HepG2 (cell line): ENCODE results near the gene NLRP6. TPM values are rescaled to one million over a fixed set of nuclear protein-coding genes. Genes with fewer than 3 reads are reported as not detected.

ENCODE experiments used
- ATAC-seq: fragments of 200-7000 bp; cut with Tn5 transposase; 3 replicates; pipeline ENCODE4 v1.9.1; 2020; ENCODE audit warnings: mild to moderate bottlenecking, moderate library complexity
- BruUV-seq: library from RNA; stranded (reverse); fragments of 400-500 nt; replicated peaks from 2 replicates; lab custom pipeline; 2021; lab: Mats Ljungman, UMichigan
- CTCF ChIA-PET: fragments of 300-600 bp; formaldehyde crosslinking; extraction: SDS; loops from one replicate; lab custom pipeline; 2021; ENCODE audit warnings: low total read pairs, inconsistent platforms, low intra/inter-chr PET ratio; lab: Yijun Ruan, JAX
- POLR2A ChIA-PET: fragments of 350-600 bp; sonication (Branson Sonifier 250); formaldehyde crosslinking; loops from one replicate; lab custom pipeline; 2020; ENCODE audit warnings: antibody characterized with exemption, inconsistent platforms; lab: Yijun Ruan, JAX
- DNase-seq: peaks from one replicate; pipeline ENCODE4 v3.0.0-alpha.2; 2015; ENCODE audit warnings: low spot score
- FAIRE-seq: peaks from 3 replicates; lab custom pipeline; 2011; peaks lifted over from hg19 to GRCh38; lab: Jason Lieb, UNC
- H2AFZ ChIP-seq: one replicate; pipeline ENCODE4 v1.6.1; 2011; ENCODE audit warnings: low read length, inconsistent platforms
- H3K27ac ChIP-seq: fragments of 300-600 bp; 3 replicates; pipeline ENCODE4 v1.8.0; 2011; ENCODE audit warnings: mixed run types, mild to moderate bottlenecking, mixed read lengths, low read length, inconsistent platforms; ENCODE audit not compliant: insufficient read depth; ENCODE audit errors: extremely low read length
- H3K27me3 ChIP-seq, 2 experiments: fragments of 200-600 bp in 1 of 2; 2 replicates in 1 of 2; 3 replicates in 1 of 2; pipeline versions ENCODE4 v1.6.0 to v1.8.0; 2011; ENCODE audit warnings: low read length in 2 of 2, mild to moderate bottlenecking in 2 of 2, moderate library complexity in 2 of 2, inconsistent platforms in 1 of 2; ENCODE audit not compliant: insufficient read depth in 2 of 2, control insufficient read depth in 1 of 2
- H3K36me3 ChIP-seq, 2 experiments: fragments of 200-600 bp in 1 of 2; replicated peaks in 1 of 2; 2 replicates in 1 of 2; 3 replicates in 1 of 2; pipeline versions ENCODE4 v1.5.1 to v1.8.0; 2011; ENCODE audit warnings: low read length in 2 of 2, inconsistent platforms in 1 of 2; ENCODE audit not compliant: insufficient read depth in 2 of 2, control insufficient read depth in 1 of 2
- H3K4me1 ChIP-seq: 2 replicates; pipeline ENCODE4 v1.5.1; 2012; ENCODE audit warnings: low read length, inconsistent platforms; ENCODE audit not compliant: insufficient read depth
- H3K4me2 ChIP-seq: 2 replicates; pipeline ENCODE4 v1.6.0; 2011; ENCODE audit warnings: low read depth, low read length, inconsistent platforms
- H3K4me3 ChIP-seq, 3 experiments: fragments of 200-600 bp in 1 of 3; sonication (generic), shearing (Covaris generic) in 1 of 3; replicated peaks in 1 of 3; 2 replicates each; pipeline ENCODE4 v1.5.1; 2011 to 2016; ENCODE audit warnings: low read length in 3 of 3, inconsistent platforms in 2 of 3, low read depth in 2 of 3, mild to moderate bottlenecking in 2 of 3, control low read depth in 1 of 3, mixed read lengths in 1 of 3; ENCODE audit not compliant: insufficient read depth in 1 of 3
- H3K79me2 ChIP-seq: one replicate; pipeline ENCODE4 v1.6.1; 2011; ENCODE audit warnings: low read length, inconsistent platforms; ENCODE audit not compliant: insufficient read depth
- H3K9ac ChIP-seq: 2 replicates; pipeline ENCODE4 v1.6.0; 2011; ENCODE audit warnings: mild to moderate bottlenecking, low read depth, low read length, inconsistent platforms; ENCODE audit not compliant: insufficient read depth
- H3K9me3 ChIP-seq: 2 replicates; pipeline ENCODE4 v1.5.1; 2012; ENCODE audit warnings: mild to moderate bottlenecking, low read length
- H4K20me1 ChIP-seq: 2 replicates; pipeline ENCODE4 v1.6.0; 2011; ENCODE audit warnings: inconsistent platforms, mild to moderate bottlenecking, low read length, moderate library complexity; ENCODE audit not compliant: insufficient read depth
- AGO2 ChIP-seq: fragments of 200-400 bp; formaldehyde crosslinking; optimal IDR thresholded peaks from 2 replicates; pipeline ENCODE3; 2017; ENCODE audit warnings: mild to moderate bottlenecking, low read depth, low read length, moderate library complexity
- BRD4 ChIP-seq: sonication (generic); formaldehyde crosslinking; IDR thresholded peaks from 2 replicates; pipeline ENCODE4 v1.4.0; 2020; ENCODE audit warnings: missing genetic modification reagents
- GTF3A ChIP-seq: sonication (generic); formaldehyde crosslinking; conservative IDR thresholded peaks from 2 replicates; pipeline ENCODE4 v1.4.0; 2020; ENCODE audit warnings: mild to moderate bottlenecking, missing genetic modification reagents
- RBFOX2 ChIP-seq: fragments of 200-400 bp; formaldehyde crosslinking; IDR thresholded peaks from 2 replicates; pipeline ENCODE4 v1.6.1; 2017; ENCODE audit warnings: low read depth, mild to moderate bottlenecking, low read length
- TEAD3 ChIP-seq: optimal IDR thresholded peaks from 2 replicates; pipeline ENCODE3; 2016; ENCODE audit warnings: borderline replicate concordance
- WGBS: methylation state at CpG from one replicate; pipeline ENCODE4 v1.1.6; 2017; ENCODE audit warnings: low lambda C conversion rate; 5-methylcytosine and 5-hydroxymethylcytosine counted together
- in situ Hi-C: cut with HindIII; loops from 2 replicates; pipeline ENCODE4 v1.10.0; 2017; ENCODE audit warnings: low pct_unique_long_range_greater_than_20kb; ENCODE audit not compliant: extremely low pct_ligation_motif_present
- intact Hi-C: fragments of 100-400 bp; cut with micrococcal nuclease; formaldehyde crosslinking; loops from one replicate; pipeline ENCODE4 v1.10.0; 2022; ENCODE audit not compliant: unreplicated experiment
- polyA plus RNA-seq, 8 experiments: library from polyadenylated mRNA; depleted of rRNA in 3 of 8; stranded (reverse) in 7 of 8; unstranded in 1 of 8; fragments of >200 nt; fragmentation: Illumina TruSeq in 4 of 8; extraction: Trizol in 4 of 8; gene quantifications; 2 replicates each; pipeline versions ENCODE4 v1.2.1 to v1.2.3, GENCODE V29; 2011 to 2016; ENCODE audit warnings: low read depth in 4 of 8, missing spikeins in 1 of 8, mixed read lengths in 1 of 8; ENCODE audit not compliant: insufficient read depth in 1 of 8
- total RNA-seq, 5 experiments: library from RNA; depleted of rRNA; stranded (reverse); fragments of >200 nt; fragmentation: Illumina TruSeq; extraction: Trizol; gene quantifications; 2 replicates each; pipeline ENCODE4 v1.2.3, GENCODE V29; 2016; ENCODE audit warnings: low read depth in 1 of 5
- TF ChIP-seq, protein P1 (sequence below): sonication (generic); formaldehyde crosslinking; IDR thresholded peaks from 2 replicates; pipeline ENCODE4 v1.5.1; 2020; ENCODE audit warnings: mild to moderate bottlenecking, missing genetic modification reagents, moderate library complexity

The NLRP6 gene
- total and polyA plus RNA-seq, 2 of the 13 experiments (the other 11 are each of a cell fraction or from before 2014, with no cell fraction given) = not detected

DNA sequence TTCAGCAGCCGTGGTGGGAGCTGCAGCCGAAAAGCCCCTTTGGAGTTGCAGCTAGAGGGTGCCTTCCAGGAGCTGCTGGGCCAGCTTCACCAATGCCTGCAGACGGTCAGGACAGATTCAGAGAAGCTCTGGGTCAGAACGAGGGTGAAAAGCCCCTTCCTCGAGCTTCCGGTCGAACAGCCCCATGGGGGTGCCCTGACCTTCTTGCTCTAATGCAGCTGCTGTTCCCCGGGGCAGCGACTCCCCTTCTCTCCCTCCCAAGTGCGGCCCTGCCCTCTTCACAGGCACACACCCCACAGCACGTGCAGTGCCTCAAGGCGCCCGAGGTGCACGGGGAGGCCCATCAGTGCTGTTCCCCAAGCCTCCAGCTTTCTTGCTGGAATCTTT is 52.1 kb downstream of the NLRP6 start:
- in situ Hi-C loops = no loop called here
- CTCF ChIA-PET = no interaction called here
- Histone ChIP-seq H3K4me2 (no peak overlapping the region; the same call in 1 of the 2 replicates), H3K36me3 (no peaks in the 10 kb centered on the region), H4K20me1 (no peaks in the 10 kb centered on the region), H3K27ac (peak overlapping the region; percentile 36), H2AFZ (no peak overlapping the region), H3K9me3 (no peaks in the 10 kb centered on the region), H3K4me1 (peaks cover 56% of the 10 kb centered on the region), H3K9ac (peak overlapping the region; percentile 34; the same call in 1 of the 2 replicates), H3K4me3 (no peak overlapping the region), H3K27me3 (no peaks in the 10 kb centered on the region; a peak in 2 of 5 replicates), H3K79me2 (no peaks in the 10 kb centered on the region)
- BruUV-seq = no TSS peak
- POLR2A ChIA-PET = interaction anchor here (1.2 to 3.8 kb wide), 7 partner anchors 9 to 123 kb away, joined by 3 to 74 read pairs (median 5); partner anchors contain the start of genes BET1L, IFITM2 and RIC8A
- TF ChIP-seq GTF3A (CRISPR knock-in tag) (no peak), AGO2 (peak; percentile 88), TEAD3 (CRISPR knock-in tag) (no peak), RBFOX2 (peak; percentile 40; the same call in 1 of the 2 replicates), BRD4 (CRISPR knock-in tag) (0 out of 2 replicates have a peak, but pooled peaks have one; percentile 17)
- TF ChIP-seq, protein P1, sequence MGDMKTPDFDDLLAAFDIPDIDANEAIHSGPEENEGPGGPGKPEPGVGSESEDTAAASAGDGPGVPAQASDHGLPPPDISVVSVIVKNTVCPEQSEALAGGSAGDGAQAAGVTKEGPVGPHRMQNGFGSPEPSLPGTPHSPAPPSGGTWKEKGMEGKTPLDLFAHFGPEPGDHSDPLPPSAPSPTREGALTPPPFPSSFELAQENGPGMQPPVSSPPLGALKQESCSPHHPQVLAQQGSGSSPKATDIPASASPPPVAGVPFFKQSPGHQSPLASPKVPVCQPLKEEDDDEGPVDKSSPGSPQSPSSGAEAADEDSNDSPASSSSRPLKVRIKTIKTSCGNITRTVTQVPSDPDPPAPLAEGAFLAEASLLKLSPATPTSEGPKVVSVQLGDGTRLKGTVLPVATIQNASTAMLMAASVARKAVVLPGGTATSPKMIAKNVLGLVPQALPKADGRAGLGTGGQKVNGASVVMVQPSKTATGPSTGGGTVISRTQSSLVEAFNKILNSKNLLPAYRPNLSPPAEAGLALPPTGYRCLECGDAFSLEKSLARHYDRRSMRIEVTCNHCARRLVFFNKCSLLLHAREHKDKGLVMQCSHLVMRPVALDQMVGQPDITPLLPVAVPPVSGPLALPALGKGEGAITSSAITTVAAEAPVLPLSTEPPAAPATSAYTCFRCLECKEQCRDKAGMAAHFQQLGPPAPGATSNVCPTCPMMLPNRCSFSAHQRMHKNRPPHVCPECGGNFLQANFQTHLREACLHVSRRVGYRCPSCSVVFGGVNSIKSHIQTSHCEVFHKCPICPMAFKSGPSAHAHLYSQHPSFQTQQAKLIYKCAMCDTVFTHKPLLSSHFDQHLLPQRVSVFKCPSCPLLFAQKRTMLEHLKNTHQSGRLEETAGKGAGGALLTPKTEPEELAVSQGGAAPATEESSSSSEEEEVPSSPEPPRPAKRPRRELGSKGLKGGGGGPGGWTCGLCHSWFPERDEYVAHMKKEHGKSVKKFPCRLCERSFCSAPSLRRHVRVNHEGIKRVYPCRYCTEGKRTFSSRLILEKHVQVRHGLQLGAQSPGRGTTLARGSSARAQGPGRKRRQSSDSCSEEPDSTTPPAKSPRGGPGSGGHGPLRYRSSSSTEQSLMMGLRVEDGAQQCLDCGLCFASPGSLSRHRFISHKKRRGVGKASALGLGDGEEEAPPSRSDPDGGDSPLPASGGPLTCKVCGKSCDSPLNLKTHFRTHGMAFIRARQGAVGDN (CRISPR knock-in tag) = peak; percentile 55
- ATAC-seq = no peak
- DNase-seq = no peak
- no peak for FAIRE-seq
- 96% methylated on average over 8 of the region's 14 CpGs for WGBS
- intact Hi-C loops = no loop called here
